Measurements from ENCODE around the gene NUCKS1.
A peak's percentile ranks its signal among the peaks of the same experiment; 100 is the strongest.

The NUCKS1 gene, protein sequence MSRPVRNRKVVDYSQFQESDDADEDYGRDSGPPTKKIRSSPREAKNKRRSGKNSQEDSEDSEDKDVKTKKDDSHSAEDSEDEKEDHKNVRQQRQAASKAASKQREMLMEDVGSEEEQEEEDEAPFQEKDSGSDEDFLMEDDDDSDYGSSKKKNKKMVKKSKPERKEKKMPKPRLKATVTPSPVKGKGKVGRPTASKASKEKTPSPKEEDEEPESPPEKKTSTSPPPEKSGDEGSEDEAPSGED

DNA sequence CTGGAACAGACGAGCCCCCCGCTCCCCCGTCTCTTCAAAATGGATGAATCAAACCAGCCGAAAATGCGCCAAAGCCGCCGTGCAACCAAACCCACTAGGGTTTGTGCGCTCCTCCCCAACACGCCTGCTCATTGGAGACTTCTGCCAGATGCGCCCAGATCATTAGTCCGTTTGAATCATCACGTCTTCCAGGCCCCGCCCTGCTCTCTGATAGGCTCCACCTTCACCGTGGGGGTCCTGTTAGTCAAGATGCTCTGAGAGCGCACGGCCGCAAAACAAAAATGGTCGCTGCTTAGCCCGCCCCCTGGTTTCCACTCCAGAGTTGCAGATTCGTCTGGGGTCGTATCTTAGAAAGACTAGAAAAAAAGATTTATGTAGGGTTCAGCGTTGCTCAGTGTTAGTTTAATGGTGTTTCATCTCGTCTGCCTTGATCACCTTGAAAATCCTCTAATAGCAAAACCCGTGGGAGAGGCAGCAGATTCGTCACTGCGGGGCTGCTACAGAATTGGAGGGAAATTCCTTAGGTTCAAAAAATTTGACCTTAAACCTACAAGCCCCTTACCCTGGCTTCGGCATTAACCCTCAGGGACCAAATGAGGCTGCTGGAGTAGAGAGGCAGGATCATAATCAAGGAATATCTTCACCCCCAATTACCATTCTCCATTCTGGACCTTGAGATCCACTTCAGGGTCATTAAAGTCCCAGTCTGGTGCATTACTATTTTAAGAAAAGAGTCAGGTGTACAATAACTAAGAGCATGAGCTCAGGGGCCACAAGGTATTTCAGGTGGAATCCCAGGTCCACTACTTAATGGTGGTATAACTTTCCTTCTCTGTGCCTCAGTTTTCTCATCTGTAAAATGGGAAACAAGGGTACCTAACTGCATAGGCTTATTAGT is at the start of gene NUCKS1:
Gene NUCKS1 (minus strand): TSS at position 45 of the 898 bp plus-strand sequence. CDS start 209 bp downstream, outside the sequence.
- DNase-seq (ENCODE audit: low read depth), result peak; percentile 95

GRCh38 chr1:205798577-205798976 is 48.6 kb upstream of the NUCKS1 start:
- DNase-seq (ENCODE audit: low read depth), result no peak

DNA sequence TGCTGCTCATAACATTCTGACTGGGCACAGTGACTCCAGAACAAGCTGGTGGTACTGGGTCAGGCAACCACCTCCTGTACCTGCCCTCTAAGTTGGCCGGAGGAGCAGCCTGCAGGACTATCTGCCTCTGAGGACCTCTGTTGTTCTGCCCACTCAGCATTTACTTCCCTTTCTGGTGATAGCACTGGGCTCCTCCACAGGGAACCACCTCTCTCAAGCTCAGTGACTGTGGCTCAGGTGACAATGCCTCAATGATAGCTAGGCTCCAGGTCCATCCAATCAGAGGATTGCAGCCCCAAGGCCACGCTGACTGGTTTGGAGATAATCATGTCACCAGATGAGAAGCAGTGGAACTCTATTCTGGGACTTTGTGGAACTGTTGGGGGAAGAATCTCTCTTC is 47.2 kb upstream of the NUCKS1 start:
- no peak for DNase-seq (ENCODE audit: low read depth)

GRCh38 chr1:205794011-205794730 is 44.2 kb upstream of the NUCKS1 start:
- DNase-seq (ENCODE audit: low read depth), result no peak

DNA sequence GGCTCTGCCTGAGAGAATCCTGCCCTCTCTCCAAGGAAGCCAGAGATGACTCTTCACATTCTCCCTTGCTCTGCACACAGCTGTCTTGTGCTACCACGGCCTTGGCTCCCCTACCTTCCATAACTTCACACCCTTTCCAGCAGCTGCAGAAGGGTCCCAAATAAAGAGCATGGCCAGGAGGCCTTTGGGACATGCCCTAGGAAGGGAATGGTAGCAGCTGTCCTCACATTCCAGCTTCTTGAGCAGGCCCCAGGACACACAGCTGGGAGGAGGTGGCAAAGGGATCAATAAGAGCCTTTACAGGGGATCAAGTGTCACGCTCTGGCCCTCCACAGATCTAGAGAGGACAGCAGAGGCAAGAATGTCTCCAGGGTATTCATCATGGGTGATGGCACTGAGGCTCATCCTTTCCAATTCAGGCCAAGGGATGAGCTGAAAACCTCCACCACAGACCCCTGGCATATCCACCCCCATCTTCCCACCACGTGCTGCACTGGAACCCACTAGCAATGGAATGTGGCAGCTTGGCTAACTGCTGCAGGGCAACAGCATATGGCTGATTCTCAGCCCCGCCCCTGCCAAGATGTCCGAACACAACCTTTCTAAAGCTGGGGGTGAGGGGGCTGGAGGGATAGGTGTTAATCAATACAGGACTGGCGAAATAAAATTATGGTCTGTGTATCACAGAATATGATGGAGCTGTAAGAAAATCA is 43.1 kb upstream of the NUCKS1 start:
- DNase-seq (ENCODE audit: low read depth), result no peak

GRCh38 chr1:205792481-205792881 is 42.5 kb upstream of the NUCKS1 start:
- no peak for DNase-seq (ENCODE audit: low read depth)

DNA sequence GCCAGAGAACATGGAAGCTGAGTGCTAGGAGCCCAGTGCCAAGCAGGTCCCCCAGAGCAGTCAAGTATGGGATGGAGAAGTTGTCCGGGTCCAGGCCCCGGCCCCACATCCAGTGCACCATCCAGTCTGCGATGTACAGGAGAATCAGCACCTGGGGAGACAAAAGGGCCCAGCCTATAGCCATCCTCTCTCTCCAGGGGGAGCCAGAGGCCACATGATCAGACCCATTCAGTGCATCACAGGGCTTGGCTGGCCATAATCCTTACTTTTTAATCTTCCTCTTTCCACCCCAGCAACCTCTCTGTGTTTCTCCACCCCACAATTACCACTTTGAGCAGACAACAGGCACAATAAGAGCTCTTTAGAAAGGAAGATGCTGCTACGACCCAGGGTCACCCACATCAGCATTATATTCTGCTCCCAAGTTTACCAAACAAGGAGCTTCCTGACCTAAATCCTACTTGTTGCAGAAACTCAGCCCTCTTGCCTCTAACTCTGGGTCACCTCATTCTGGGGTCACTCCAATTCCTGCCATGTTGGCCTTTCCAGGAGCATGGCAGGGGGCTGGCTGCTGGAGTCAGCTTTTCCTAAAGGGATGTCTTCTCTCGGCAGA is 41.7 kb upstream of the NUCKS1 start:
- peak; percentile 33 for DNase-seq (ENCODE audit: low read depth)

DNA sequence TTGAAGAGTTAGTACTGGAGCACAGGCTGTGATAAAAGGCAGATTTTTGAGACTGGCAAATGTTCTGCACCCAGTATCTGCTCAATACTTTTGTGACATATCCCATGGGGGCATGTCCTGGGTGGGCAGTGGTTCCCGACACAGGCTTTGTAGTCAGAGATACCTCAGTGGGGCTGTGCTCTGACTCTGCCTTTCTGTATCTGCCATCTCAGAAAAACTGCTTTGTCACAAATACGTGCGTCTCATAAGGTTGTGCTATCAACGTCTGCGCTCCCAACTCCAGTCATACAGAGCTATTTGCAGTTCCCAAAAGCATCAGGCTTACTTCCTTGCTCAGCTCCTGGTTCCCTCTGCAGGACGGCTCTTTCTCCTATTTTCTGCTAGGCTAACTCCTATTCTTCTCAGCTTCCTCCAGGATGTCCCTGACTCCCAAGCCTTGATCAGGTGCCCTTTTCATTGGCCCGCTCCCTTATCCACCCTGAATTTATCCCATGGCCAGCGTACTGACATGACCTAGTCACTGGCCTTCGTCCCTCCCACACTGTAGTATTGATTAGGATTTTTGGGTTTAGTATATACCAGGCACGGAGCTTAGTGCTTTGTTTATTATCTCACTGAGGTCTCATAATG is 37.4 kb upstream of the NUCKS1 start:
- no peak for DNase-seq (ENCODE audit: low read depth)

DNA sequence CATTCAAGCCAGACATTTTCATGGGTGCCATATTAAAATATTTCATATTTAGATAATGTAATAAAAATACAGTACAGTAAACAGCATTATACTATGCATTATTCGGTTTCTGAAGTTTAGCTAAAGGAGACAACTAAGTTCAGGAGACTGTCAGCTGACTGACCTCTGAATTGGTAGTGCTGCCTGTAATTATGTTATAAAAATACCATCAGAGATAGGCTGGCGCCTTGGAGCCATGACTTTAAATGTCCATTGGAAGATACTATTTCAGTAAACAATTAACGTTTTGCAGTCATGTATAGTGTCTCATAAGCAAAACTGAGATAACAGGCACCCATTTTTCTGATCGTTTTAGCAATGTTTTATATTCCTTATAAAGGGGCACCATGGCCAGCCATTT is 36.6 kb upstream of the NUCKS1 start:
- no peak for DNase-seq (ENCODE audit: low read depth)

DNA sequence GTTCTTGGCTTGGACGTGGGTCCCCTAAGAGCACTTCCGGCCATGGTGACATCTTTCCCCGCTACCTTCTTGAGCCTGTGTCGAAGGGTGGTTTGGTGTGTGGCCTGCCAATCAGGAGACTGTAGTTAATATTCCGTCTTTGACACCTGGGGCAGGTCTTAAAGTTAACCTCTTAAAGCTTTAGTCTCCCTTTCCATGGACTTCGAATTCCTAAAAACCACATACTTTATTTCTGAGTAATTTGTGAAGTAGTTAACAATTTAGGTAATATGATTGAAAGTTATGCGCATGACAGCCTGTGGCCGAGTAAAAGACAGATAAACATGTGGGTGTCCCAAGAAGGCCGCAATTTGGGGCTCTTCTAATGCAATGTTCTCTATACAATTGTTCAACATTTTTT is 35.5 kb upstream of the NUCKS1 start:
- no peak for DNase-seq (ENCODE audit: low read depth)

DNA sequence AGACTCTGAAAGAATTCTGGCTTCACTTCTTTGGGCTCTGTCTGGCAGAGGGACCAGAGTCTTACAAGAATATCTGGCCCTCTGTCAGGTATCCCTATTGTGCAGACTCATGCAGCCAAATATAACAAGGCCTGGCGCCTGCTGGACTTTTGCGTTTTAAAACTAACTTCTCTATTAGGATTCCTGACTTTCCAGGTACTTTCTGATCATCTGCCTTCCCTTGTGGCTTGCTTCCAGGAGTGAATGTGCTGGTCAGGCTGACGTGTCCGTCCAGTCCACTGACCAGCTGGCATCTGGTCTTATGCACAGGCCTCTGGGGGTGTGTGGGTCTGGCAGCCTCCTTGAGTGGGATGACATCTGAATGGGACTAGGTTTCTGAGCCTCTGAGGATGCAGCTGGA is 33.9 kb upstream of the NUCKS1 start:
- no peak for DNase-seq (ENCODE audit: low read depth)

- DNase-seq (ENCODE audit: low read depth), result no peak
Measured at GRCh38 chr1:205783433-205783795, 33.4 kb upstream of the NUCKS1 start.

- no peak for DNase-seq (ENCODE audit: low read depth)
Measured at GRCh38 chr1:205782627-205783432, 32.8 kb upstream of the NUCKS1 start.

- DNase-seq (ENCODE audit: low read depth), result no peak
Measured at GRCh38 chr1:205780335-205780734, 30.4 kb upstream of the NUCKS1 start.

GRCh38 chr1:205777994-205778393 is 28.0 kb upstream of the NUCKS1 start:
- no peak for DNase-seq (ENCODE audit: low read depth)

DNA sequence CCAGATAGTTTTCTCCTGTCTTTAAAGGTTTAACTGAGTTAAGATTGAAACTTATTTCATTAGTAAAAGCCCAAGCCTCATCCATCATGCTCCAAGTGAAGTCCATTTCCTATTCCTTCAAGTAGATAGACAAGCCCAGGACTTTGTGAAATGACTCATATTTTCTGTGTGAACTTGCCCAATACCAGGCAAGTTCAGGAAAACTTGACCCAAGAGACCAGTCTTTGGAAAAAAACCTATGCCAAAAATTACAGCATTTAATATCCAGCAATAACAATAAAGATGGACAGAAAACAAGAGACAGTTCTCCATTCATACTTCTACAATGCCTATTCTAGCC is 25.7 kb upstream of the NUCKS1 start:
- no peak for DNase-seq (ENCODE audit: low read depth)

DNA sequence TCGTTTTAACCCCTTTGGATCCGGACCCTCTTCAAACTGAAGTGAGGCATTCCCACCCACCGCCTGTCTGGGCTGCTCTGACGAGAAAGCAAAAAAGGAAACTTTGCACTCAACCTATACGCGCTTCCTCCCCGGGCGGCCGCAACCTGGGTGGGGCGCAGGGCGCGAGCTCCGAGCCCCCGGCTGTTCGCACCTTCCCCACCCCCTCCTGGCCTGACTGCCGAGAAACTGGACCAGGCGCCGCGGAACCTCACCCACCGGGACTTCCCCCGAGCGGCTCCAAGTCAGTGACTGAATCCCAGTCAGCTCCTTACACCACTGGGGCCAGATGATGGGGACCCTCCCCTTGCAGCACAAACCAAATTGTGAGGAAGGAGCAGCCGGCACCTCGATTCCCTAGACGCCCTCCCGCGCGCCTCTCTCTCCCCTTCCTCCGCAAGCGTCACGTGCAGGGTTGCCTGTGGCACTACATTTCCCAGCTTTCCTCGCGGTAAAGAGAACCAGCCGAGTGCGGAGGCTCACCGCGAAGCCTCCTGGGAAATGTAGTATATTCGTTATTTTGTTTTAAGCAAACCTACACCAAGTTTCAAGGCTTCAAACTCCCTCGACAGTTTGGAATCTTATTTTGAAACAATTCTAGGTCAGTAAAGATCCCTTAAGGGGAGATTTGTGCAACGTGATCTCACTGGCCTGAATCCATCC is 25.2 kb upstream of the NUCKS1 start, which contains the start of gene RAB29:
Gene RAB29 (minus strand): TSS at position 468 of the 702 bp plus-strand sequence. CDS start 526 bp downstream, outside the sequence.
- peak; percentile 79 for DNase-seq (ENCODE audit: low read depth)

GRCh38 chr1:205774198-205775014 is 24.4 kb upstream of the NUCKS1 start:
- DNase-seq (ENCODE audit: low read depth), result no peak

DNA sequence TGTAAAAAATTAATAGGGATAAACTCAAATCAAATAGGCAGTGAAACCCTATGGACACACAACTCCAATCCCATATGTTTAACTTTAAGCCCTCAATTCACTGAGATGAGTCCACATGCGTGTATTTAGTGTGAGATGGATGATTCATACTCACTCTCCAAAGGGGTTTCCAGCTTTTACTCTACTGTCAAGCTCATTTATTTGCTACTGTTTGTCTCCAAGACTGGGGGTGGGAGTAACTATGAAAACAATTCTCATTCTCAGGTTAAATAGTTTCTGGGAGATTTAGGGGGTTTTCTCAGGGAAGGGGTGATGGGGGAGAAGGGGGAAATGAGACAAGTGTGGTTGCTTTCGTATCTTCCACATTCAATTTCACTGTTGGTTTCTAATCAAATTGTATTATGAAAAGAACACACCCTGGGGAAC is 22.6 kb upstream of the NUCKS1 start:
- DNase-seq (ENCODE audit: low read depth), result no peak

Data from activated T-cell treated with anti-CD3 and anti-CD28 coated beads for 24 hours (primary cell).